GM06990 (cell line): ENCODE measurements around the gene MEX3C.

ENCODE experiments used
- DNase-seq: peaks from one replicate; pipeline ENCODE4 v3.0.0-alpha.2; 2011; ENCODE audit not compliant: insufficient read length; ENCODE audit errors: extremely low read depth
- H3K27me3 ChIP-seq: replicated peaks from 2 replicates; pipeline ENCODE4 v1.6.0; 2011; ENCODE audit warnings: low read length; ENCODE audit not compliant: control insufficient read depth, insufficient read depth
- H3K36me3 ChIP-seq: 2 replicates; pipeline ENCODE4 v1.5.1; 2011; ENCODE audit warnings: low read length; ENCODE audit not compliant: control insufficient read depth, insufficient read depth
- H3K4me3 ChIP-seq: replicated peaks from 2 replicates; pipeline ENCODE4 v1.5.1; 2011; ENCODE audit warnings: low read depth, mild to moderate bottlenecking, control low read depth, low read length
- CTCF ChIP-seq: IDR thresholded peaks from 2 replicates; pipeline ENCODE4 v1.5.1; 2011; ENCODE audit warnings: low read length, control low read depth, mild to moderate bottlenecking, inconsistent platforms; ENCODE audit not compliant: insufficient read depth, poor library complexity, severe bottlenecking

Gene MEX3C

GRCh38 chr18:51229328-51229727 is 31.8 kb upstream of the MEX3C start:
- Histone ChIP-seq H3K27me3 (no peaks in the 10 kb centered on the region), H3K4me3 (no peak overlapping the region), H3K36me3 (no peaks in the 10 kb centered on the region)
- no peak for DNase-seq
- no peak for TF ChIP-seq CTCF

- Histone ChIP-seq H3K4me3 (no peak overlapping the region), H3K27me3 (no peaks in the 10 kb centered on the region), H3K36me3 (no peaks in the 10 kb centered on the region)
- TF ChIP-seq CTCF: no peak
- no peak for DNase-seq
Measured at GRCh38 chr18:51227660-51228059, 30.2 kb upstream of the MEX3C start.

GRCh38 chr18:51226587-51227350 is 29.3 kb upstream of the MEX3C start:
- no peak for TF ChIP-seq CTCF
- H3K27me3 ChIP-seq: no peaks in the 10 kb centered on the region
- no peaks in the 10 kb centered on the region for H3K36me3 ChIP-seq
- no peak for DNase-seq
- H3K4me3 ChIP-seq: no peak overlapping the region

GRCh38 chr18:51226068-51226467 is 28.6 kb upstream of the MEX3C start:
- no peak overlapping the region for H3K4me3 ChIP-seq
- H3K36me3 ChIP-seq: no peaks in the 10 kb centered on the region
- H3K27me3 ChIP-seq: no peaks in the 10 kb centered on the region
- DNase-seq: no peak
- no peak for TF ChIP-seq CTCF

- Histone ChIP-seq H3K27me3 (no peaks in the 10 kb centered on the region), H3K36me3 (no peaks in the 10 kb centered on the region), H3K4me3 (no peak overlapping the region)
- no peak for TF ChIP-seq CTCF
- DNase-seq: no peak
Measured at GRCh38 chr18:51212606-51213005, 15.1 kb upstream of the MEX3C start.

GRCh38 chr18:51211552-51211951 is 14.1 kb upstream of the MEX3C start:
- peak; percentile 55 for DNase-seq
- Histone ChIP-seq H3K4me3 (no peak overlapping the region), H3K27me3 (no peaks in the 10 kb centered on the region), H3K36me3 (no peaks in the 10 kb centered on the region)
- TF ChIP-seq CTCF: no peak
